ENCODE results near the gene ADGRV1. TPM values are rescaled to one million over a fixed set of nuclear protein-coding genes. Genes with fewer than 3 reads are reported as not detected.

ADGRV1 gene
- total and polyA plus RNA-seq, 9 of the 15 experiments (the other 6 are each of a cell fraction or from before 2014, with no cell fraction given) = 21.7 to 156 (median 58.2) TPM

- H3K4me3 ChIP-seq = no peak overlapping the region
- H3K4me1 ChIP-seq (replicated peaks in 1 of 2; ENCODE audit: control insufficient read depth in 2 of 2, insufficient read depth in 2 of 2, low read length in 2 of 2) = peaks cover 0 to 10% of the 10 kb centered on the region in 2 experiments; a peak in 3 of 5 replicates
- peak overlapping the region; percentile 25 for H2AFZ ChIP-seq (ENCODE audit: low read depth, low read length)
- H3K79me2 ChIP-seq (ENCODE audit: control insufficient read depth, insufficient read depth, low read length) = peaks cover 9% of the 10 kb centered on the region; the same call in 2 of the 3 replicates
- H3K27ac ChIP-seq (ENCODE audit: extremely low read depth, low read depth, low read length) = no peak overlapping the region
- WGBS (ENCODE audit: insufficient coverage, low coverage, missing lambda C conversion rate) = 42% methylated on average over 7 of the region's 7 CpGs
- in situ Hi-C loops (cut with MboI) (no loop called here), intact Hi-C loops (cut with micrococcal nuclease) (loop anchor here (5.0 kb wide), 1 partner anchor 53 kb away; no protein-coding TSS in a partner anchor)
- DNase-seq (ENCODE audit: extremely low read depth in 1 of 4, low spot score in 3 of 4) (no peak), ATAC-seq (peak; percentile 75), FAIRE-seq (peak; percentile 19)
- H3K4me2 ChIP-seq (ENCODE audit: insufficient read depth, low read length) = no peak overlapping the region
- H3K36me3 ChIP-seq (ENCODE audit: control insufficient read depth, insufficient read depth, low read length) = no peaks in the 10 kb centered on the region
- CTCF ChIA-PET (ENCODE audit: low intra/inter-chr PET ratio) = no interaction called here
- H3K27me3 ChIP-seq (ENCODE audit: control insufficient read depth in 2 of 2, insufficient read depth in 2 of 2, low read length in 2 of 2) = no peaks in the 10 kb centered on the region
- POLR2A ChIA-PET = interaction anchor here (0.8 to 0.9 kb wide), 2 partner anchors 15 to 26 kb away, joined by 3 read pairs; no protein-coding TSS in a partner anchor
- H3K9me1 ChIP-seq (ENCODE audit: control insufficient read depth, insufficient read depth, low read length) = no peaks in the 10 kb centered on the region
- H3K9ac ChIP-seq (ENCODE audit: insufficient read depth in 1 of 2, low read depth in 2 of 2, low read length in 2 of 2) = no peak overlapping the region
- H4K20me1 ChIP-seq (replicated peaks; ENCODE audit: control insufficient read depth, insufficient read depth, low read length) = no peaks in the 10 kb centered on the region
- BruUV-seq (replicated peaks) = no TSS peak
- H3K9me3 ChIP-seq (replicated peaks; ENCODE audit: control insufficient read depth, insufficient read depth, low read depth, low read length) = no peaks in the 10 kb centered on the region
- no peak for TF ChIP-seq SIN3A (IDR thresholded peaks at IDR 0.05; ENCODE audit: borderline replicate concordance in 2 of 2, control insufficient read depth in 1 of 2, low read depth in 2 of 2, low read length in 2 of 2)
Observed at GRCh38 chr5:90585337-90585986, 26.9 kb downstream of the ADGRV1 start.

GRCh38 chr5:90586469-90586868 lies 27.9 kb downstream of the ADGRV1 start:
- Histone ChIP-seq H3K27me3 (ENCODE audit: control insufficient read depth in 2 of 2, insufficient read depth in 2 of 2, low read length in 2 of 2) (no peaks in the 10 kb centered on the region), H3K36me3 (ENCODE audit: control insufficient read depth, insufficient read depth, low read length) (no peaks in the 10 kb centered on the region), H2AFZ (ENCODE audit: low read depth, low read length) (no peak overlapping the region), H3K4me2 (ENCODE audit: insufficient read depth, low read length) (no peak overlapping the region), H3K79me2 (ENCODE audit: control insufficient read depth, insufficient read depth, low read length) (peaks cover 9% of the 10 kb centered on the region; the same call in 2 of the 3 replicates), H3K4me3 (no peak overlapping the region), H4K20me1 (replicated peaks; ENCODE audit: control insufficient read depth, insufficient read depth, low read length) (no peaks in the 10 kb centered on the region), H3K27ac (ENCODE audit: extremely low read depth, low read depth, low read length) (no peak overlapping the region), H3K4me1 (replicated peaks in 1 of 2; ENCODE audit: control insufficient read depth in 2 of 2, insufficient read depth in 2 of 2, low read length in 2 of 2) (peaks cover 0 to 10% of the 10 kb centered on the region in 2 experiments; a peak in 3 of 5 replicates), H3K9me3 (replicated peaks; ENCODE audit: control insufficient read depth, insufficient read depth, low read depth, low read length) (no peaks in the 10 kb centered on the region), H3K9me1 (ENCODE audit: control insufficient read depth, insufficient read depth, low read length) (no peaks in the 10 kb centered on the region), H3K9ac (ENCODE audit: insufficient read depth in 1 of 2, low read depth in 2 of 2, low read length in 2 of 2) (no peak overlapping the region)
- DNase-seq (ENCODE audit: extremely low read depth in 1 of 4, low spot score in 3 of 4) (no peak), ATAC-seq (no peak), FAIRE-seq (no peak)
- no TSS peak for BruUV-seq (replicated peaks)
- CTCF ChIA-PET (ENCODE audit: low intra/inter-chr PET ratio) = no interaction called here
- WGBS (ENCODE audit: insufficient coverage, low coverage, missing lambda C conversion rate) = 30% methylated on average over 2 of the region's 2 CpGs
- in situ Hi-C loops (cut with MboI) = no loop called here
- intact Hi-C loops (cut with micrococcal nuclease) = loop anchor here (5.0 kb wide), 1 partner anchor 54 kb away; no protein-coding TSS in a partner anchor
- POLR2A ChIA-PET = interaction anchor here (0.9 kb wide), 1 partner anchor 16 kb away, joined by 3 read pairs; no protein-coding TSS in a partner anchor
- no peak for TF ChIP-seq HBP1 (CRISPR knock-in tag; IDR thresholded peaks at IDR 0.05)
- no peak for TF ChIP-seq NKRF (IDR thresholded peaks at IDR 0.05; ENCODE audit: borderline replicate concordance)
- TF ChIP-seq NR0B1 (IDR thresholded peaks at IDR 0.05; ENCODE audit: partially characterized antibody) = no peak
- TF ChIP-seq BRF1 (IDR thresholded peaks at IDR 0.05; ENCODE audit: borderline replicate concordance, extremely low read depth, insufficient read length) = no peak

Data from K562 (cell line).